Esophagus muscularis mucosa (tissue), 4 donors: ENCODE measurements around the gene PGBD5. TPM values are rescaled to one million over a fixed set of nuclear protein-coding genes. Genes with fewer than 3 reads are reported as not detected.

ENCODE experiments used
- DNase-seq: peaks from one replicate; pipeline ENCODE4 v3.0.0-alpha.2; 2017; ENCODE audit errors: extremely low spot score
- H3K27ac ChIP-seq, 4 donors: fragments of 200-600 bp; sonication (generic); replicated peaks in 1 of 4; 1 replicate in 3 of 4; 2 replicates in 1 of 4; pipeline ENCODE4 v1.5.1; 2016 to 2019; ENCODE audit warnings: mild to moderate bottlenecking in 1 of 4
- H3K27me3 ChIP-seq, 4 donors: fragments of 200-600 bp; sonication (generic); one replicate each; pipeline versions ENCODE4 v1.5.1 to v1.6.0; 2016 to 2019
- H3K36me3 ChIP-seq, 4 donors: fragments of 200-600 bp; sonication (generic); one replicate each; pipeline ENCODE4 v1.5.1; 2016 to 2019
- H3K4me1 ChIP-seq, 4 donors: fragments of 200-600 bp; sonication (generic); one replicate each; pipeline ENCODE4 v1.5.1; 2016 to 2019
- H3K4me3 ChIP-seq, 4 donors: fragments of 200-600 bp; sonication (generic); 1 replicate in 2 of 4; 2 replicates in 2 of 4; pipeline ENCODE4 v1.5.1; 2016 to 2019; ENCODE audit warnings: mild to moderate bottlenecking in 4 of 4, moderate library complexity in 1 of 4
- H3K9me3 ChIP-seq, 4 donors: fragments of 200-600 bp; sonication (generic); 1 replicate in 3 of 4; 2 replicates in 1 of 4; pipeline ENCODE4 v1.5.1; 2016 to 2019
- CTCF ChIP-seq, 3 experiments: fragments of 200-600 bp in 2 of 3; fragments of 450-650 bp in 1 of 3; sonication (generic) in 2 of 3; IDR thresholded peaks; one replicate each; pipeline ENCODE4 v1.5.1; 2017 to 2019; ENCODE audit warnings: antibody characterized with exemption in 3 of 3, mild to moderate bottlenecking in 2 of 3, moderate library complexity in 1 of 3
- EP300 ChIP-seq: sonication (generic); formaldehyde crosslinking; IDR thresholded peaks from one replicate; pipeline ENCODE4 v1.6.1; 2017; ENCODE audit warnings: antibody characterized with exemption
- POLR2A ChIP-seq: fragments of 450-650 bp; IDR thresholded peaks from one replicate; pipeline ENCODE4 v1.6.1; 2017; ENCODE audit warnings: antibody characterized with exemption, moderate library complexity, mild to moderate bottlenecking, low read depth
- POLR2AphosphoS5 ChIP-seq, 2 donors: sonication (generic); formaldehyde crosslinking; IDR thresholded peaks; one replicate each; pipeline ENCODE4 v1.6.1; 2017; ENCODE audit warnings: antibody characterized with exemption in 2 of 2
- WGBS: methylation state at CpG from one replicate; pipeline ENCODE4 v1.1.5; 2018; 5-methylcytosine and 5-hydroxymethylcytosine counted together
- intact Hi-C: fragments of 100-400 bp; cut with DNase I; formaldehyde crosslinking; loops from one replicate; pipeline ENCODE4 v1.15.1; 2023
- total RNA-seq, 4 donors: library from RNA; depleted of rRNA; stranded (reverse); fragments of >200 nt; gene quantifications; one replicate each; pipeline versions ENCODE4 v1.1.0 to v1.2.1, GENCODE V29; 2016

Gene PGBD5
- total RNA-seq, 4 donors from 2014 or later = 0.19 to 1.2 (median 0.62) TPM

DNA sequence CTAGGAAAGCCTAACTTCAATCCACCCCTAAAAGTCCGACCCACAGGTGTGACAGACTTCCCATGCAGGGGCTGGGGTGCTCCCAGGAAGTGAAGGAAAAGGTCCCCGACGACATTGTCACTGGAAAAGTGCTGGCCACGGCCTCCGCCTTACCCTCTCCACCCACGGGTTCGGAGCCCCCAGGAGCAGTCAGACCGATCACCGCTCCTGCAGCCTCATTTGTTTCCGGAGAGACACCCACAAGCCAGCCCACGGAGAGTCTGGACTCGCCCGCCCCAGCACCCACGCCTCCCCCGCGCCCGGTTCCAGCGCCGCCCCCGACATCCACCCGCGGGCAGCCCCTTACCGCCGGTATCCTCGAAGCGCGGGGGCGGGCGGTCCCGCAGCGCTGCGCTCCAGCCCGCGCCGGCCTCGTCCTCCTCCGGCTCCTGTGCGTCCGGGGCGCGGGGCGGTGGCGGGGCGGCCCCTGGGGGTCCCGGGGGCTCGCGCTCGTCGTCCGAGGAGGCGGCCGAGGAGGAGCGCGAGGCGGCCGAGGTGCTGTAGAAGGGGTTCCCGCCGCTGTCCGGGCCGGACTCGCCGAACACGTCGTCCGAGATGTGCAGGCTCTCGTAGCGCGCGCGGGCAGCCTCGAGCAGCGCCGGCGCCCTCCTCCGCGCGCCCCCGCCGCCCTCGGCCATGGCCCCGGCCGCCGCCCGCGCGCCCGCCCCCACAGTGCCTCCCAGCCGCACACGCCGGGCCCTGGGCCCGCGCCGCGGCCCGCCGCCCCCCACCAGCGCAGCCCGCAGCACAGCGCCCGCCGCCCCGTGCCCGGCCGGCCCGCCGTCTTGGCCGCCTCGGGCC is 660 bp downstream of the PGBD5 start:
- peak; percentile 62 for DNase-seq
- Histone ChIP-seq H3K9me3 (no peaks in the 10 kb centered on the region), H3K36me3 (no peaks in the 10 kb centered on the region), H3K27me3 (peaks cover 0 to 92% (median 30%) of the 10 kb centered on the region in 4 donors), H3K4me3 (peak overlapping the region; percentile 40 to 79 (median 41)), H3K27ac (no peak overlapping the region), H3K4me1 (peaks cover 7 to 21% (median 17%) of the 10 kb centered on the region in 4 donors)
- intact Hi-C loops = no loop called here
- WGBS = 2% methylated on average over 16 of the region's 108 CpGs
- TF ChIP-seq POLR2AphosphoS5 (IDR thresholded peaks at IDR 0.05) = no peak

DNA sequence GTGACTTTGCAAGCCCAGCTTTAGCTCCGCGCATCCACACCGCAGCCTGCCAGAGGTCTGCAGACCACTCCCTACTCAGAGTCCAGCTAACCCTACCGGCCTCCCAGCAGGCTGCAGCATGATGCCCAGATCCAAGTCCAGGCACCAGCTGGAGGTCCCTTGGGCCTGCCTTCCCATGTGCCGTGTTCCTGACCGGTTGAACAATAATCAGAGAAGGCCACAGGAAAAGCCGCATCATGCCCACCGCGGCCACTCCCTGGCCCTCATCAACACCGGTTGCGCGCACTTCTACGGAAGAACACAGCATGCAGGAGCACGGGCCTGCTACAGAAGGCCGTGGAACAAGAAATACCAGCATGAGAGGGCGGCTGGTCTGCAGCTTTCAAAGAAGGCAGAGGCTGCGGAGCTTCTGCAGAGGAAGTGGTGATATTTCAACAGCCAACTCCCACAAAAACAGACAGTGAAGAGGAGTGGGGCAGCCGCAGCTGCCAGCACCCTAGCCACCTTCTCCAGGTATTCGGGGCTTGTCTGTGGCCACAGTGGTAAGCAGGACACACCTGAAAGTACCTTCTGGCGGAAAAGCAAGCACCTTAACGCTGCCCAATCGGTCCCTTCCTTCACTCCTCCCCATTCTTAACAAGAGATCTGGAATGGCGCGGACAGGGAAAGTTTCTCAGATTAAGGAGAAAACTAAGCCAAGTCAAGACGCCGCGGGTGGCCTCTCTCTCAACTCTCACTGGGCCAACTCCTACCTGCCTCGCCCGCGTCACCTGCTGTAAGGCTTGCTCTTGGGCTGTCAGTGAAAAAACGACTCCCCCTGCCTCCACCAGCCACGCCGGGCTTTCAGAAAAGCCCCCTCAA is 1.5 kb downstream of the PGBD5 start:
- H3K27ac ChIP-seq = no peak overlapping the region
- TF ChIP-seq POLR2A = no peak
- no peak for TF ChIP-seq EP300
- no peak for TF ChIP-seq CTCF (IDR thresholded peaks at IDR 0.05)
- TF ChIP-seq POLR2AphosphoS5 (IDR thresholded peaks at IDR 0.05) = no peak

DNA sequence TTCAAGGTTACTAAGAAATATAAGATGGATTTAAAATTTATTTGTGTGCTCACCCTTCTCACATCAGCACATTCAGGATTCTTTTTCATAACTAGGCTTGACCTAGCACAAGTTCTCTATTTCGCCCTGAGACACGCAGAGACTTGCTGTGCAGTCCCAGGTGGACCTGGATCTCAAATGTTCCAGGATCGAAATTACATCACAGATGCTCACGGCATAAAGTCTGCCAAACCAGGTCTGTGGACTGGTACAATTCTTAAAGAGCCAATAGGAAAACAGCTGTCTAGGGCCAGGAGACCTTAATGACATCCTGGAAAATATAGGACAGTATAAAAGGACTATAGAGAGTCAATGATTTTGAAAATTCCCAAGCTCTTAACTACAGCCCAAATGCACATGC is 2.2 kb downstream of the PGBD5 start:
- 75% methylated on average over 4 of the region's 4 CpGs for WGBS
- H3K4me3 ChIP-seq = no peak overlapping the region
- TF ChIP-seq POLR2A (no peak), CTCF (IDR thresholded peaks at IDR 0.05) (no peak), EP300 (no peak), POLR2AphosphoS5 (IDR thresholded peaks at IDR 0.05) (no peak)
- no peak overlapping the region for H3K27ac ChIP-seq
- peaks cover 7 to 21% (median 17%) of the 10 kb centered on the region in 4 donors for H3K4me1 ChIP-seq
- intact Hi-C loops = no loop called here
- H3K9me3 ChIP-seq = no peaks in the 10 kb centered on the region
- peaks cover 0 to 92% (median 33%) of the 10 kb centered on the region in 4 donors for H3K27me3 ChIP-seq
- DNase-seq = peak; percentile 53
- no peaks in the 10 kb centered on the region for H3K36me3 ChIP-seq

More for the DNA sequence above, 1.5 kb downstream of the PGBD5 start:
- peaks cover 7 to 21% (median 17%) of the 10 kb centered on the region in 4 donors for H3K4me1 ChIP-seq
- peak overlapping the region in 1 of 4 donors; percentile 40 for H3K4me3 ChIP-seq
- intact Hi-C loops = no loop called here
- H3K9me3 ChIP-seq = no peaks in the 10 kb centered on the region
- no peaks in the 10 kb centered on the region for H3K36me3 ChIP-seq
- DNase-seq = peak; percentile 79
- WGBS = 12% methylated on average over 22 of the region's 33 CpGs
- H3K27me3 ChIP-seq = peaks cover 0 to 92% (median 33%) of the 10 kb centered on the region in 4 donors

- no peaks in the 10 kb centered on the region for H3K9me3 ChIP-seq
- TF ChIP-seq EP300 = no peak
- no peak for TF ChIP-seq POLR2A
- peak; percentile 64 for DNase-seq
- peaks cover 0 to 95% (median 33%) of the 10 kb centered on the region in 4 donors for H3K27me3 ChIP-seq
- WGBS = 50% methylated on average over 5 of the region's 5 CpGs
- peaks cover 7 to 21% (median 17%) of the 10 kb centered on the region in 4 donors for H3K4me1 ChIP-seq
- intact Hi-C loops = no loop called here
- no peak overlapping the region for H3K4me3 ChIP-seq
- H3K27ac ChIP-seq = no peak overlapping the region
- no peaks in the 10 kb centered on the region for H3K36me3 ChIP-seq
Observed at GRCh38 chr1:230423261-230423660, 2.9 kb downstream of the PGBD5 start.

- Histone ChIP-seq H3K4me1 (peaks cover 7 to 21% (median 17%) of the 10 kb centered on the region in 4 donors), H3K27ac (no peak overlapping the region), H3K36me3 (no peaks in the 10 kb centered on the region), H3K9me3 (no peaks in the 10 kb centered on the region), H3K4me3 (no peak overlapping the region), H3K27me3 (peaks cover 0 to 95% (median 33%) of the 10 kb centered on the region in 4 donors)
- TF ChIP-seq EP300 (no peak), POLR2A (no peak), CTCF (IDR thresholded peaks at IDR 0.05) (no peak)
- 20% methylated on average over 14 of the region's 14 CpGs for WGBS
- intact Hi-C loops = no loop called here
- peak; percentile 72 for DNase-seq
Observed at GRCh38 chr1:230422221-230422981, 3.7 kb downstream of the PGBD5 start.
